IMR-90 (cell line): Measurements from ENCODE around the gene C3orf70. TPM values are rescaled to one million over a fixed set of nuclear protein-coding genes. Genes with fewer than 3 reads are reported as not detected.

Source experiments
- ATAC-seq: fragments of 200-7000 bp; cut with Tn5 transposase; 2 replicates; pipeline ENCODE4 v1.9.1; 2020; ENCODE audit warnings: low read depth, mild to moderate bottlenecking, moderate library complexity
- BruUV-seq: library from RNA; stranded (reverse); fragments of 400-500 nt; replicated peaks from 2 replicates; lab custom pipeline; 2021; lab: Mats Ljungman, UMichigan
- CTCF ChIA-PET: fragments of 300-600 bp; formaldehyde crosslinking; extraction: SDS; loops from one replicate; lab custom pipeline; 2021; ENCODE audit warnings: antibody characterized with exemption; lab: Yijun Ruan, JAX
- POLR2A ChIA-PET: fragments of 300-600 bp; sonication (Branson Sonifier 250); formaldehyde crosslinking; loops from one replicate; lab custom pipeline; 2022; ENCODE audit warnings: antibody characterized with exemption; ENCODE audit not compliant: unreplicated experiment; lab: Charles Lee
- DNase-seq: peaks from one replicate; pipeline ENCODE4 v3.0.0; 2013
- H2AFZ ChIP-seq: replicated peaks from 2 replicates; pipeline ENCODE3; 2013; ENCODE audit warnings: low read length, mild to moderate bottlenecking; ENCODE audit not compliant: poor library complexity
- H2AK5ac ChIP-seq: 2 replicates; pipeline ENCODE4 v1.6.1; 2013; ENCODE audit warnings: low read depth, low read length, inconsistent platforms
- H2AK9ac ChIP-seq: replicated peaks from 2 replicates; pipeline ENCODE3; 2013; ENCODE audit warnings: mild to moderate bottlenecking, low read depth, low read length, moderate library complexity; ENCODE audit not compliant: poor library complexity
- H2BK120ac ChIP-seq: 2 replicates; pipeline ENCODE4 v1.6.1; 2013; ENCODE audit warnings: low read depth, low read length, inconsistent platforms
- H2BK15ac ChIP-seq: 3 replicates; pipeline ENCODE4 v1.6.1; 2013; ENCODE audit warnings: low read depth, low read length, inconsistent platforms
- H2BK20ac ChIP-seq: 2 replicates; pipeline ENCODE4 v1.6.1; 2013; ENCODE audit warnings: low read depth, mild to moderate bottlenecking, inconsistent platforms, low read length, moderate library complexity
- H2BK5ac ChIP-seq: 2 replicates; pipeline ENCODE4 v1.6.1; 2013; ENCODE audit warnings: mild to moderate bottlenecking, low read depth, low read length, inconsistent platforms; ENCODE audit not compliant: poor library complexity, severe bottlenecking
- H3K14ac ChIP-seq: replicated peaks from 2 replicates; pipeline ENCODE4 v1.6.1; 2013; ENCODE audit warnings: low read depth, low read length, inconsistent platforms
- H3K18ac ChIP-seq: 2 replicates; pipeline ENCODE4 v1.6.1; 2013; ENCODE audit warnings: low read depth, low read length, control low read depth
- H3K23ac ChIP-seq: 2 replicates; pipeline ENCODE4 v1.6.1; 2013; ENCODE audit warnings: low read depth, low read length, inconsistent platforms
- H3K27ac ChIP-seq: 2 replicates; pipeline ENCODE4 v1.5.1; 2013; ENCODE audit warnings: mild to moderate bottlenecking, control low read depth, low read length; ENCODE audit not compliant: insufficient read depth
- H3K27me3 ChIP-seq: 2 replicates; pipeline ENCODE4 v1.6.1; 2013; ENCODE audit warnings: low read length; ENCODE audit not compliant: control insufficient read depth, insufficient read depth
- H3K36me3 ChIP-seq: 2 replicates; pipeline ENCODE4 v1.6.1; 2013; ENCODE audit warnings: low read length, mixed read lengths; ENCODE audit not compliant: control insufficient read depth, insufficient read depth
- H3K4ac ChIP-seq: 2 replicates; pipeline ENCODE4 v1.6.1; 2013; ENCODE audit warnings: low read depth, low read length, inconsistent platforms
- H3K4me1 ChIP-seq: 2 replicates; pipeline ENCODE4 v1.6.1; 2013; ENCODE audit warnings: low read length, mixed read lengths; ENCODE audit not compliant: control insufficient read depth, insufficient read depth
- H3K4me2 ChIP-seq: 2 replicates; pipeline ENCODE4 v1.6.1; 2013; ENCODE audit warnings: low read depth, mild to moderate bottlenecking, control low read depth, low read length, moderate library complexity
- H3K4me3 ChIP-seq: 2 replicates; pipeline ENCODE4 v1.5.1; 2013; ENCODE audit warnings: low read depth, mild to moderate bottlenecking, control low read depth, low read length, moderate library complexity; ENCODE audit not compliant: insufficient read depth
- H3K56ac ChIP-seq: 2 replicates; pipeline ENCODE4 v1.6.1; 2013; ENCODE audit warnings: low read length, inconsistent platforms; ENCODE audit not compliant: insufficient read depth; ENCODE audit errors: extremely low read depth
- H3K79me1 ChIP-seq, 2 experiments: 2 replicates each; pipeline ENCODE4 v1.6.1; 2013; ENCODE audit warnings: low read length in 2 of 2, inconsistent platforms in 1 of 2, low read depth in 1 of 2
- H3K9ac ChIP-seq: 2 replicates; pipeline ENCODE4 v1.6.1; 2013; ENCODE audit warnings: low read depth, low read length, control low read depth
- H3K9me1 ChIP-seq: 2 replicates; pipeline ENCODE4 v1.6.1; 2013; ENCODE audit warnings: low read length, inconsistent platforms; ENCODE audit not compliant: insufficient read depth
- H3K9me3 ChIP-seq: 2 replicates; pipeline ENCODE4 v1.6.1; 2013; ENCODE audit warnings: low read length; ENCODE audit not compliant: control insufficient read depth, insufficient read depth
- H4K20me1 ChIP-seq: 2 replicates; pipeline ENCODE4 v1.6.1; 2013; ENCODE audit warnings: low read length, inconsistent platforms; ENCODE audit not compliant: insufficient read depth
- H4K5ac ChIP-seq: 2 replicates; pipeline ENCODE4 v1.6.1; 2013; ENCODE audit warnings: mild to moderate bottlenecking, low read depth, low read length, control low read depth
- H4K8ac ChIP-seq, 2 experiments: 2 replicates each; pipeline ENCODE4 v1.6.1; 2013; ENCODE audit warnings: low read depth in 2 of 2, low read length in 2 of 2, control low read depth in 1 of 2, inconsistent platforms in 1 of 2
- H4K91ac ChIP-seq: 2 replicates; pipeline ENCODE4 v1.6.1; 2013; ENCODE audit warnings: low read depth, low read length, inconsistent platforms; ENCODE audit not compliant: insufficient read depth
- BHLHE40 ChIP-seq: fragments of 150-350 bp; IDR thresholded peaks from 2 replicates; pipeline ENCODE4 v1.6.1; 2016; ENCODE audit warnings: mild to moderate bottlenecking, low read depth, low read length
- RFX5 ChIP-seq: IDR thresholded peaks from 2 replicates; pipeline ENCODE4 v1.8.0; 2012; ENCODE audit warnings: low read depth, mild to moderate bottlenecking, low read length, moderate library complexity
- WGBS, 2 experiments: methylation state at CpG; one replicate each; pipeline versions ENCODE4 v1.1.5 to v1.1.7; 2013; ENCODE audit warnings: missing lambda C conversion rate in 2 of 2; ENCODE audit not compliant: insufficient read length in 1 of 2; ENCODE audit errors: extremely low coverage in 2 of 2; 5-methylcytosine and 5-hydroxymethylcytosine counted together
- dilution Hi-C: fragments of 300-500 bp; cut with HindIII; formaldehyde crosslinking; loops from one replicate; pipeline ENCODE4 v1.14.3; 2018; ENCODE audit warnings: low sequenced_read_pairs; ENCODE audit not compliant: unreplicated experiment
- in situ Hi-C: fragments of 300-500 bp; cut with MboI; formaldehyde crosslinking; loops from 3 replicates; pipeline ENCODE4 v1.14.3; 2019; ENCODE audit warnings: low sequenced_read_pairs, inconsistent platforms, mixed read lengths
- intact Hi-C: fragments of 100-400 bp; cut with micrococcal nuclease; formaldehyde crosslinking; loops from 2 replicates; pipeline ENCODE4 v1.10.0; 2022
- polyA plus RNA-seq, 3 experiments: library from polyadenylated mRNA; depleted of rRNA; stranded (reverse); fragments of >200 nt; gene quantifications; 2 replicates each; pipeline ENCODE4 v1.2.3, GENCODE V29; 2012; ENCODE audit warnings: low replicate concordance in 1 of 3
- total RNA-seq: library from RNA; depleted of rRNA; stranded (reverse); fragments of >200 nt; gene quantifications from 2 replicates; pipeline ENCODE4 v1.2.3, GENCODE V29; 2012
- TF ChIP-seq, protein P1 (sequence below): conservative IDR thresholded peaks from 2 replicates; pipeline ENCODE4 v1.5.1; 2012; ENCODE audit warnings: mild to moderate bottlenecking, low read depth, low read length, improper control_type of control experiment

Gene C3orf70
- total and polyA plus RNA-seq, 2 of the 4 experiments (the other 2 are of a cell fraction), result 0.96 to 1.8 TPM

DNA sequence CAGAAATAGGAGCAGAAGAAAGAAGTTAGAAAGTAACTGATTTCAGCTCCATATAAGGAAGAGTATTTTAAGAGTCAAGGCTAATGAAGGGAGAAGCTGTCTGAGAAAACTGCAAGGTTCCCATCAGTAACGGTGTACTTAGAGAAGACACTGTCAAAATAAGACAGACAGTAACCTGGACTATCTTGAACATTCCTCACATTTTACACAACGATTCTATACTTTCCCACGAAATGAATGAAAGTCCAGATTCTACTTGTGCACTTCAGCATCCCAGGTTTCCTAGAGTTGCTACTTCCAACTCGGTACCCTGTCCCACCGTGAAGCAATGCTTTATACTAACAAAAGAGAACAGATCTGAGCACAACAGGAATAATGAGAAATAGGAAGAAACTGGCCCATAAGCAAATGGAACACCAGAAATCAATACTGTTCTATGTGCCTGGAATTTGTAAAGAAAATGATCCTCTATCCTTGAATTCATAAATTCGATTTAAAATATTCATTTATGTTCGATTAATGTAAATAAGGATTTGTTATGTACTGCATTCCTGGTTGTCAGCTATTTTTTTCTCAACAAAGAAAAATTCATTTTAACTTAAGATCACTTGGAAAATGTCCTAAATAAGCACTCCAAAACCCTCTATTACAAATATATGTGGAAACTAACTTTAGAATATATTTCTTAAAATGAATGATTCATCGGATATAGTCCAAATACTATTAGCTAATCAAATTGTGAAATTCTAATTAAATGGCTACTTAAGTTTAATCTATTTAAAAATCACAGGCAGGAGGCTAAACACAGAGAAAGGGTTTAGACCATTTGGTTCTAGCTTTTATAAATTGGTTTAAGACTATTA is 1.5 kb downstream of the C3orf70 start:
- dilution Hi-C loops (no loop called here), intact Hi-C loops (no loop called here), in situ Hi-C loops (no loop called here)
- H3K23ac ChIP-seq, result 0 out of 2 replicates have a peak overlapping the region, but pooled peaks have one; percentile 4
- no peak for ATAC-seq
- H2BK15ac ChIP-seq, result no peak overlapping the region
- H3K4ac ChIP-seq, result no peak overlapping the region
- no peak overlapping the region for H4K91ac ChIP-seq
- H2AK9ac ChIP-seq, result no peak overlapping the region
- H3K36me3 ChIP-seq, result no peaks in the 10 kb centered on the region
- no peaks in the 10 kb centered on the region; the same call in 1 of the 2 replicates for H3K4me1 ChIP-seq
- H4K20me1 ChIP-seq, result no peaks in the 10 kb centered on the region
- no peak overlapping the region for H3K9ac ChIP-seq
- H3K4me2 ChIP-seq, result no peak overlapping the region; the same call in 1 of the 2 replicates
- H3K56ac ChIP-seq, result no peak overlapping the region
- H3K79me1 ChIP-seq, result no peaks in the 10 kb centered on the region
- H3K14ac ChIP-seq, result no peak overlapping the region
- TF ChIP-seq, protein P1, sequence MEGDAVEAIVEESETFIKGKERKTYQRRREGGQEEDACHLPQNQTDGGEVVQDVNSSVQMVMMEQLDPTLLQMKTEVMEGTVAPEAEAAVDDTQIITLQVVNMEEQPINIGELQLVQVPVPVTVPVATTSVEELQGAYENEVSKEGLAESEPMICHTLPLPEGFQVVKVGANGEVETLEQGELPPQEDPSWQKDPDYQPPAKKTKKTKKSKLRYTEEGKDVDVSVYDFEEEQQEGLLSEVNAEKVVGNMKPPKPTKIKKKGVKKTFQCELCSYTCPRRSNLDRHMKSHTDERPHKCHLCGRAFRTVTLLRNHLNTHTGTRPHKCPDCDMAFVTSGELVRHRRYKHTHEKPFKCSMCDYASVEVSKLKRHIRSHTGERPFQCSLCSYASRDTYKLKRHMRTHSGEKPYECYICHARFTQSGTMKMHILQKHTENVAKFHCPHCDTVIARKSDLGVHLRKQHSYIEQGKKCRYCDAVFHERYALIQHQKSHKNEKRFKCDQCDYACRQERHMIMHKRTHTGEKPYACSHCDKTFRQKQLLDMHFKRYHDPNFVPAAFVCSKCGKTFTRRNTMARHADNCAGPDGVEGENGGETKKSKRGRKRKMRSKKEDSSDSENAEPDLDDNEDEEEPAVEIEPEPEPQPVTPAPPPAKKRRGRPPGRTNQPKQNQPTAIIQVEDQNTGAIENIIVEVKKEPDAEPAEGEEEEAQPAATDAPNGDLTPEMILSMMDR, result no peak
- TF ChIP-seq BHLHE40 (no peak), RFX5 (no peak)
- H3K27me3 ChIP-seq, result peaks cover 31% of the 10 kb centered on the region
- H2AFZ ChIP-seq, result no peak overlapping the region
- H3K27ac ChIP-seq, result no peak overlapping the region
- H3K9me1 ChIP-seq, result peaks cover 5% of the 10 kb centered on the region
- H3K9me3 ChIP-seq, result no peaks in the 10 kb centered on the region
- ChIA-PET CTCF (interaction anchor here (1.0 kb wide), 1 partner anchor 13 kb away, joined by 3 read pairs; no protein-coding TSS in a partner anchor), POLR2A (no interaction called here)
- no peak overlapping the region for H4K5ac ChIP-seq
- no peak overlapping the region for H2BK5ac ChIP-seq
- H3K18ac ChIP-seq, result no peak overlapping the region
- H3K4me3 ChIP-seq, result no peak overlapping the region; the same call in 1 of the 2 replicates
- H2BK120ac ChIP-seq, result no peak overlapping the region
- no peak overlapping the region for H4K8ac ChIP-seq
- H2AK5ac ChIP-seq, result no peak overlapping the region
- no peak overlapping the region for H2BK20ac ChIP-seq
- no TSS peak for BruUV-seq
- WGBS, 2 experiments, result no CpG with 5 or more reads among the region's 8 CpGs
- no peak for DNase-seq
